ENCODE data around the gene SMARCD2. TPM values are rescaled to one million over a fixed set of nuclear protein-coding genes. Genes with fewer than 3 reads are reported as not detected.

Gene SMARCD2
- total RNA-seq, 1 donor from 2014 or later, result 80.7 TPM

- H3K27me3 ChIP-seq, result no peaks in the 10 kb centered on the region
- H4K20me1 ChIP-seq (ENCODE audit: low read depth), result peaks cover 49% of the 10 kb centered on the region
- peaks cover 54% of the 10 kb centered on the region for H3K36me3 Mint-ChIP-seq
- no peak overlapping the region for H3K27ac Mint-ChIP-seq
- H2AFZ ChIP-seq (replicated peaks), result no peak overlapping the region
- DNase-seq (ENCODE audit: low spot score), result no peak
- no peak overlapping the region for H3K27ac ChIP-seq
- no peaks in the 10 kb centered on the region for H3K4me1 ChIP-seq
- no peak overlapping the region for H3K4me3 ChIP-seq
- peaks cover 2% of the 10 kb centered on the region for H3K27me3 Mint-ChIP-seq (ENCODE audit: insufficient read depth, low read depth)
- no peak overlapping the region for H3K4me3 Mint-ChIP-seq
- peaks cover 35% of the 10 kb centered on the region for H3K36me3 ChIP-seq
- peaks cover 38% of the 10 kb centered on the region for H3F3A ChIP-seq (ENCODE audit: low read depth)
- H3K9ac ChIP-seq, result no peak overlapping the region
- H3K4me1 Mint-ChIP-seq, result no peaks in the 10 kb centered on the region
- peaks cover under 1% of the 10 kb centered on the region for H3K79me2 ChIP-seq (ENCODE audit: low read depth)
- TF ChIP-seq EZH2 (IDR thresholded peaks at IDR 0.05) (no peak), CTCF (IDR thresholded peaks at IDR 0.05) (no peak), EZH2phosphoT487 (IDR thresholded peaks at IDR 0.05) (no peak)
- H3K9me3 ChIP-seq (ENCODE audit: low read depth), result no peaks in the 10 kb centered on the region
- H3K4me2 ChIP-seq, result no peak overlapping the region
- H3K9me3 Mint-ChIP-seq, result no peaks in the 10 kb centered on the region
Measured at GRCh38 chr17:63819585-63820537, 22.6 kb downstream of the SMARCD2 start.

GRCh38 chr17:63819131-63819530 is 23.4 kb downstream of the SMARCD2 start:
- peaks cover 48% of the 10 kb centered on the region for H3K36me3 Mint-ChIP-seq
- no peak for DNase-seq (ENCODE audit: low spot score)
- Histone ChIP-seq H3F3A (ENCODE audit: low read depth) (peaks cover 38% of the 10 kb centered on the region), H3K4me2 (no peak overlapping the region), H4K20me1 (ENCODE audit: low read depth) (peaks cover 49% of the 10 kb centered on the region), H2AFZ (replicated peaks) (no peak overlapping the region), H3K4me3 (no peak overlapping the region), H3K9me3 (ENCODE audit: low read depth) (no peaks in the 10 kb centered on the region), H3K27ac (no peak overlapping the region), H3K9ac (no peak overlapping the region), H3K79me2 (ENCODE audit: low read depth) (no peaks in the 10 kb centered on the region), H3K36me3 (peaks cover 35% of the 10 kb centered on the region), H3K4me1 (no peaks in the 10 kb centered on the region), H3K27me3 (no peaks in the 10 kb centered on the region)
- H3K27me3 Mint-ChIP-seq (ENCODE audit: insufficient read depth, low read depth), result peaks cover 2% of the 10 kb centered on the region
- TF ChIP-seq CTCF (IDR thresholded peaks at IDR 0.05), result no peak
- TF ChIP-seq EZH2 (IDR thresholded peaks at IDR 0.05), result no peak
- TF ChIP-seq EZH2phosphoT487 (IDR thresholded peaks at IDR 0.05), result no peak
- H3K9me3 Mint-ChIP-seq, result no peaks in the 10 kb centered on the region
- H3K4me1 Mint-ChIP-seq, result no peaks in the 10 kb centered on the region
- H3K27ac Mint-ChIP-seq, result no peak overlapping the region
- no peak overlapping the region for H3K4me3 Mint-ChIP-seq

- no peak for DNase-seq (ENCODE audit: low spot score)
- peaks cover 2% of the 10 kb centered on the region for H3K27me3 Mint-ChIP-seq (ENCODE audit: insufficient read depth, low read depth)
- H3K27ac ChIP-seq, result no peak overlapping the region
- no peak overlapping the region for H3K4me3 Mint-ChIP-seq
- H3K4me2 ChIP-seq, result no peak overlapping the region
- no peak overlapping the region for H3K4me3 ChIP-seq
- no peaks in the 10 kb centered on the region for H3K4me1 ChIP-seq
- H3K27ac Mint-ChIP-seq, result no peak overlapping the region
- peaks cover 49% of the 10 kb centered on the region for H4K20me1 ChIP-seq (ENCODE audit: low read depth)
- no peak overlapping the region for H2AFZ ChIP-seq (replicated peaks)
- H3K9ac ChIP-seq, result no peak overlapping the region
- H3K9me3 Mint-ChIP-seq, result no peaks in the 10 kb centered on the region
- H3K79me2 ChIP-seq (ENCODE audit: low read depth), result no peaks in the 10 kb centered on the region
- peaks cover 49% of the 10 kb centered on the region for H3K36me3 Mint-ChIP-seq
- peaks cover 41% of the 10 kb centered on the region for H3F3A ChIP-seq (ENCODE audit: low read depth)
- H3K9me3 ChIP-seq (ENCODE audit: low read depth), result no peaks in the 10 kb centered on the region
- H3K36me3 ChIP-seq, result peaks cover 35% of the 10 kb centered on the region
- H3K4me1 Mint-ChIP-seq, result no peaks in the 10 kb centered on the region
- TF ChIP-seq CTCF (IDR thresholded peaks at IDR 0.05) (no peak), EZH2phosphoT487 (IDR thresholded peaks at IDR 0.05) (no peak), EZH2 (IDR thresholded peaks at IDR 0.05) (no peak)
- H3K27me3 ChIP-seq, result no peaks in the 10 kb centered on the region
Measured at GRCh38 chr17:63817736-63818385, 24.6 kb downstream of the SMARCD2 start.
